Measurements from ENCODE around the gene ZCCHC24. TPM values are rescaled to one million over a fixed set of nuclear protein-coding genes. Genes with fewer than 3 reads are reported as not detected.

The ZCCHC24 gene
- total RNA-seq, 1 experiment from 2014 or later = 3.1 TPM

DNA sequence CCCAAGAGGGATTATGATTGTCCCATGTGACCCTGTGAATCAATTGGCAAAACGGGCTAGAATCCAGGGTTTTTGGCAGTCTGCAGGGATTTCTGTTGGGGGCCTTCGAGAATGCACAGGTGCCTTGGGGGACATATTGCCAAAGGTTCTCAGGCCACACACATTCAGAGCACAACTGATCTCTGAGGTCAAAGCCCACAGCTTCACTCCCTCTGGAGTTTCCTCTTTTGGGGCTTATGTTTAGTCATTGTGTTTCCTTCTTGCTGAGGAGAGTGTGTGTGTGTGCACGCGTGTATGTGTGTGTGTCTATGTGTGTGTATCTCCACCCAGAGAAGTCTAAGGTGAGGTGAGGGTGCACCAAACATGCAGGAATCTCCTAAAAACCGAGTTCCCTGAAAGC is 89.3 kb downstream of the ZCCHC24 start:
- intact Hi-C loops (cut with micrococcal nuclease; ENCODE audit: unreplicated experiment) = no loop called here
- Histone ChIP-seq H3K4me3 (ENCODE audit: low read depth, low read length) (no peak overlapping the region), H3K36me3 (ENCODE audit: control insufficient read depth, insufficient read depth, low read length) (peaks cover 10% of the 10 kb centered on the region), H3K9me3 (no peaks in the 10 kb centered on the region), H3K27me3 (replicated peaks; ENCODE audit: control insufficient read depth, insufficient read depth, low read length) (no peaks in the 10 kb centered on the region), H3K4me1 (peaks cover 22% of the 10 kb centered on the region)
- CTCF ChIA-PET = no interaction called here
- no peak for TF ChIP-seq CTCF (IDR thresholded peaks at IDR 0.05; ENCODE audit: insufficient read depth in 1 of 2, low read depth in 1 of 2, low read length in 1 of 2, severe bottlenecking in 1 of 2, unreplicated experiment in 1 of 2)
- no TSS peak for BruUV-seq (replicated peaks)
- POLR2A ChIA-PET = no interaction called here
- H3K4me3 Mint-ChIP-seq (ENCODE audit: unreplicated experiment) = no peak overlapping the region
- H3K36me3 Mint-ChIP-seq (ENCODE audit: insufficient read depth, unreplicated experiment) = peaks cover 60% of the 10 kb centered on the region
- H3K27me3 Mint-ChIP-seq (ENCODE audit: insufficient read depth, unreplicated experiment) = no peaks in the 10 kb centered on the region
- H3K4me1 Mint-ChIP-seq (ENCODE audit: low read depth, unreplicated experiment) = peaks cover 8% of the 10 kb centered on the region
- no peak overlapping the region for H3K27ac Mint-ChIP-seq (ENCODE audit: unreplicated experiment)
- no peaks in the 10 kb centered on the region for H3K9me3 Mint-ChIP-seq (ENCODE audit: unreplicated experiment)
- no peak for DNase-seq

DNA sequence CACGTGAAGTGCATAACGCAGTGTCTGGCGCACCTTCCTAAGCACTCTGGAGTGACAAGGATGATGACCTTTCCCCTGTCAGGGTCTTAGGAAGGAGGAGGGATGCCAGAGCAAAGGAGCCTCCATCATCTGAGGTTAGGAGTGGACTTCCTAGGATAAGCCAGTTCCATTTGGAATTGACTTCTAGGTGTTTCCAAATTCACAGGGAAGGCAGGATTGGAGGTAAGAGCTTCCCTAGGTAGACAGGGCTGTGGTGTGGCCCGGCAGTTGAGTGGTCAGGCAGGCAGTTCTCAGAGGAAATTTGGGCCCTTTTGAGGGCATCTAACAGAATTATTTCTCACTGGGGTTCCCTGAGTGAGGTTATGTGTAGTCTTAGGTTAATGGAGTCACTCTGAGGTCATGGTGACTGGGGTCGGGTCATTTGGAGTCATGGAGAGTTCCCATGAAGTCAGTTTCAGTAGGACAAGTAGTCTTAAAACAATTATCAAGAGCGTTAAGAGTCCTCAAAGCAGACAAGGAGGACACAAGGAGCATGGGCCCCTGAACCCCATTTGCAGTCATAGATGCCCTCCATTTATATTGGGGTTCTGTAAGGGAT is 89.9 kb downstream of the ZCCHC24 start:
- Histone ChIP-seq H3K9me3 (no peaks in the 10 kb centered on the region), H3K4me1 (peaks cover 22% of the 10 kb centered on the region), H3K36me3 (ENCODE audit: control insufficient read depth, insufficient read depth, low read length) (peaks cover 13% of the 10 kb centered on the region), H3K4me3 (ENCODE audit: low read depth, low read length) (no peak overlapping the region), H3K27me3 (replicated peaks; ENCODE audit: control insufficient read depth, insufficient read depth, low read length) (no peaks in the 10 kb centered on the region)
- intact Hi-C loops (cut with micrococcal nuclease; ENCODE audit: unreplicated experiment) = no loop called here
- TF ChIP-seq CTCF (IDR thresholded peaks at IDR 0.05; ENCODE audit: insufficient read depth in 1 of 2, low read depth in 1 of 2, low read length in 1 of 2, severe bottlenecking in 1 of 2, unreplicated experiment in 1 of 2) = no peak
- BruUV-seq (replicated peaks) = no TSS peak
- Mint-ChIP-seq H3K4me3 (ENCODE audit: unreplicated experiment) (no peak overlapping the region), H3K36me3 (ENCODE audit: insufficient read depth, unreplicated experiment) (peaks cover 65% of the 10 kb centered on the region), H3K9me3 (ENCODE audit: unreplicated experiment) (no peaks in the 10 kb centered on the region), H3K4me1 (ENCODE audit: low read depth, unreplicated experiment) (peaks cover 8% of the 10 kb centered on the region), H3K27ac (ENCODE audit: unreplicated experiment) (peak overlapping the region; percentile 2), H3K27me3 (ENCODE audit: insufficient read depth, unreplicated experiment) (no peaks in the 10 kb centered on the region)
- DNase-seq = no peak
- POLR2A ChIA-PET = interaction anchor here (0.6 kb wide), 1 partner anchor 132 kb away, joined by 3 read pairs; no protein-coding TSS in a partner anchor
- CTCF ChIA-PET = no interaction called here

GRCh38 chr10:79354615-79355014 is 90.8 kb downstream of the ZCCHC24 start:
- peaks cover 74% of the 10 kb centered on the region for H3K36me3 Mint-ChIP-seq (ENCODE audit: insufficient read depth, unreplicated experiment)

More at GRCh38 chr10:79354615-79355014, 90.8 kb downstream of the ZCCHC24 start:
- no peak for TF ChIP-seq CTCF (IDR thresholded peaks at IDR 0.05; ENCODE audit: insufficient read depth in 1 of 2, low read depth in 1 of 2, low read length in 1 of 2, severe bottlenecking in 1 of 2, unreplicated experiment in 1 of 2)
- intact Hi-C loops (cut with micrococcal nuclease; ENCODE audit: unreplicated experiment) = no loop called here
- ChIA-PET CTCF (no interaction called here), POLR2A (no interaction called here)
- Histone ChIP-seq H3K9me3 (no peaks in the 10 kb centered on the region), H3K4me3 (ENCODE audit: low read depth, low read length) (no peak overlapping the region), H3K4me1 (peaks cover 21% of the 10 kb centered on the region), H3K27me3 (replicated peaks; ENCODE audit: control insufficient read depth, insufficient read depth, low read length) (no peaks in the 10 kb centered on the region), H3K36me3 (ENCODE audit: control insufficient read depth, insufficient read depth, low read length) (peaks cover 19% of the 10 kb centered on the region)
- Mint-ChIP-seq H3K4me1 (ENCODE audit: low read depth, unreplicated experiment) (peaks cover 8% of the 10 kb centered on the region), H3K27me3 (ENCODE audit: insufficient read depth, unreplicated experiment) (no peaks in the 10 kb centered on the region), H3K9me3 (ENCODE audit: unreplicated experiment) (no peaks in the 10 kb centered on the region), H3K4me3 (ENCODE audit: unreplicated experiment) (no peak overlapping the region), H3K27ac (ENCODE audit: unreplicated experiment) (peak overlapping the region; percentile 2)
- BruUV-seq (replicated peaks) = no TSS peak
- no peak for DNase-seq

Measured in Caco-2 (cell line).